ENCODE measurements around the gene KCNK15.

The KCNK15 gene

DNA sequence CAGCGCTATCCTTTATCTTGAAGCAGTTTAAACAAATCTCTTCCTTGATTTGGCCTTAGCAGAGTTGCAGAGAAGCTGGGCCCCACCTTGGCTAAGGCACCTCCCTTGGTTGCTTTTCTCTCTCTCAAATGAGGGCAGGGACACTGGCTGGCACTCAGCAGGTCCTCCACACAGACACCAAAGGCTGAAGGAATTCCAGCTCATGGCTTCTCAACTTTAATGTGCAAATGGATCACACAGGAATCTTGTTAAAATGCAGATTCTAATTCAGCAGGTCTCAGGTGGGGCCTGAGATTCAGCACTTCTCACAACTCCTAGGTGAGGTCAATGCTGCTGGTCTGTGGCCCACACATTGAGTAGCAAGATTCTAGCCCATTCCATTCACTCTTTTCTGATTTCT is 39.0 kb downstream of the KCNK15 start:
- no peak for DNase-seq (ENCODE audit: low read depth)
- TF ChIP-seq CTCF (IDR thresholded peaks at IDR 0.05; ENCODE audit: control insufficient read depth, insufficient read depth, low read depth, low read length, missing control alignments), result no peak
- H3K4me3 ChIP-seq (ENCODE audit: control insufficient read depth, low read depth, low read length), result no peak overlapping the region

- peak; percentile 14 for TF ChIP-seq CTCF (IDR thresholded peaks at IDR 0.05; ENCODE audit: control insufficient read depth, insufficient read depth, low read depth, low read length, missing control alignments)
- no peak for DNase-seq (ENCODE audit: low read depth)
Measured at GRCh38 chr20:44785768-44786167, 40.1 kb downstream of the KCNK15 start.

DNA sequence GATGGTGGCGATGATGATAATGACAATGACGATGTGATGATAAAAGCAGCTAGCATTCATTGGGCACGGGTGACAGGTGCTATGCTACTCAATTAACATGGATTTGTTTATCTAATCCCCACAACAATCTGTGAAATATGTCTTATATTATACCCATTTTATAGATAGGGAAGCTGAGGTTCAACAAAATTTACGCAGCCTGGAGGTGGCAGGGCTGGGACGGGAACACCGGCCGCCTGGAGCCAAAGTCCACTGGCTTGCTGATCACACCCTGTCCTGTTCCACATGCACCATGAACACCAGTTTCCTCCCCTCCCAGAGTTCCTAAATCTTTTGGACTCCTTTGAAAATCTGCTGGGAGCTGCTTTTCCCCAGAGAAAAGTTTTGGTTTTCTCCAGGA is 41.6 kb downstream of the KCNK15 start:
- H3K4me3 ChIP-seq (ENCODE audit: control insufficient read depth, low read depth, low read length), result no peak overlapping the region
- DNase-seq (ENCODE audit: low read depth), result no peak
- TF ChIP-seq CTCF (IDR thresholded peaks at IDR 0.05; ENCODE audit: control insufficient read depth, insufficient read depth, low read depth, low read length, missing control alignments), result no peak

More at GRCh38 chr20:44785768-44786167, 40.1 kb downstream of the KCNK15 start:
- no peak overlapping the region for H3K4me3 ChIP-seq (ENCODE audit: control insufficient read depth, low read depth, low read length)

- no peak for DNase-seq (ENCODE audit: low read depth)
- no peak for TF ChIP-seq CTCF (IDR thresholded peaks at IDR 0.05; ENCODE audit: control insufficient read depth, insufficient read depth, low read depth, low read length, missing control alignments)
- H3K4me3 ChIP-seq (ENCODE audit: control insufficient read depth, low read depth, low read length), result no peak overlapping the region
Measured at GRCh38 chr20:44788706-44789456, 43.2 kb downstream of the KCNK15 start.

GRCh38 chr20:44790638-44791393 is 45.2 kb downstream of the KCNK15 start:
- H3K4me3 ChIP-seq (ENCODE audit: control insufficient read depth, low read depth, low read length), result no peak overlapping the region
- no peak for DNase-seq (ENCODE audit: low read depth)
- no peak for TF ChIP-seq CTCF (IDR thresholded peaks at IDR 0.05; ENCODE audit: control insufficient read depth, insufficient read depth, low read depth, low read length, missing control alignments)

DNA sequence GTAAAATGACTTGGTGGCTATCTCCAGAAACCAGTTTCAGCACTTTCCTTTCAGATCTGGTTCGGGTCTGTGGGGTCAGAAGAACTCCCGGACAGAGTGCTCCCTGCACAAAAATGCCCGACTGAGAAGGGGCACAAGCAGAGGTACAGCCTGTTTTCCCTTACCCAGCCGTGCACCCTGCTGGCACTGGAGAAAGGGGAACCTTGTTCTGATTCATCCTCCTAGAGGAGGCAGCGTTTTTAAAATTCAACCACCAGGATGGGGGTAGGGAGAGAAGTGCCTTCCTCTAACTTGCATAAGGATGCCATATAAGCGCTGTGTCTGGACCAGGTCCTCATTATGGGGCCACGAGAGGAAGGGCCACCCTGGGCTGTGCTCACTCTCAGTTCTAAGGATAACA is 47.1 kb downstream of the KCNK15 start:
- DNase-seq (ENCODE audit: low read depth), result no peak
- TF ChIP-seq CTCF (IDR thresholded peaks at IDR 0.05; ENCODE audit: control insufficient read depth, insufficient read depth, low read depth, low read length, missing control alignments), result no peak
- H3K4me3 ChIP-seq (ENCODE audit: control insufficient read depth, low read depth, low read length), result no peak overlapping the region
